LNCaP clone FGC (cell line): Measurements from ENCODE around the gene HS6ST2.
"Not testable (repeated sequence)": the region's sequence is repeated elsewhere in the genome, so short reads cannot be mapped to it uniquely, and the experiment has no call there.

Experiments used
- DNase-seq: peaks from one replicate; pipeline ENCODE4 v3.0.0-alpha.2; 2011; ENCODE audit warnings: low read depth
- H3K4me3 ChIP-seq: 2 replicates; pipeline ENCODE4 v1.5.1; 2011; ENCODE audit warnings: mild to moderate bottlenecking, low read depth, low read length, control low read depth
- CTCF ChIP-seq: IDR thresholded peaks from 2 replicates; pipeline ENCODE4 v1.5.1; 2012; ENCODE audit warnings: mild to moderate bottlenecking; ENCODE audit not compliant: control insufficient read depth, insufficient read depth; ENCODE audit errors: extremely low read depth

HS6ST2 gene

GRCh38 chrX:132900633-132901293 is 57.7 kb downstream of the HS6ST2 start:
- H3K4me3 ChIP-seq, result no peak overlapping the region
- DNase-seq, result no peak
- no peak for TF ChIP-seq CTCF

GRCh38 chrX:132887569-132887968 is 70.9 kb downstream of the HS6ST2 start:
- DNase-seq, result no peak
- H3K4me3 ChIP-seq, result no peak overlapping the region
- TF ChIP-seq CTCF, result no peak

- DNase-seq, result no peak
- no peak for TF ChIP-seq CTCF
These were observed 75.0 kb downstream of the HS6ST2 start for GRCh38 chrX:132883358-132883915.

DNA sequence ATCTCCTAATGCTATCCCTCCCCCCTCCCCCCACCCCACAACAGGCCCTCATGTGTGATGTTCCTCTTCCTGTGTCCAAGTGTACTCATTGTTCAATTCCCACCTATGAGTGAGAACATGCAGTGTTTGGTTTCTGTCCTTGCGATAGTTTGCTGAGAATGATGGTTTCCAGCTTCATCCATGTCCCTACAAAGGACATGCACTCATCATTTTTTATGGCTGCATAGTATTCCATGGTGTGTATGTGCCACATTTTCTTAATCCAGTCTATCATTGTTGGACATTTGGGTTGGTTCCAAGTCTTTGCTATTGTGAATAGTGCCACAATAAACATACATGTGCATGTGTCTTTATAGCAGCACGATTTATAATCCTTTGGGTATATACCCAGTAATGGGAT is 77.7 kb downstream of the HS6ST2 start:
- not testable (repeated sequence) for H3K4me3 ChIP-seq, DNase-seq

More at GRCh38 chrX:132883358-132883915, 75.0 kb downstream of the HS6ST2 start:
- no peak overlapping the region for H3K4me3 ChIP-seq

GRCh38 chrX:132877954-132878536 is 80.4 kb downstream of the HS6ST2 start:
- no peak for TF ChIP-seq CTCF
- no peak overlapping the region for H3K4me3 ChIP-seq
- DNase-seq, result no peak

DNA sequence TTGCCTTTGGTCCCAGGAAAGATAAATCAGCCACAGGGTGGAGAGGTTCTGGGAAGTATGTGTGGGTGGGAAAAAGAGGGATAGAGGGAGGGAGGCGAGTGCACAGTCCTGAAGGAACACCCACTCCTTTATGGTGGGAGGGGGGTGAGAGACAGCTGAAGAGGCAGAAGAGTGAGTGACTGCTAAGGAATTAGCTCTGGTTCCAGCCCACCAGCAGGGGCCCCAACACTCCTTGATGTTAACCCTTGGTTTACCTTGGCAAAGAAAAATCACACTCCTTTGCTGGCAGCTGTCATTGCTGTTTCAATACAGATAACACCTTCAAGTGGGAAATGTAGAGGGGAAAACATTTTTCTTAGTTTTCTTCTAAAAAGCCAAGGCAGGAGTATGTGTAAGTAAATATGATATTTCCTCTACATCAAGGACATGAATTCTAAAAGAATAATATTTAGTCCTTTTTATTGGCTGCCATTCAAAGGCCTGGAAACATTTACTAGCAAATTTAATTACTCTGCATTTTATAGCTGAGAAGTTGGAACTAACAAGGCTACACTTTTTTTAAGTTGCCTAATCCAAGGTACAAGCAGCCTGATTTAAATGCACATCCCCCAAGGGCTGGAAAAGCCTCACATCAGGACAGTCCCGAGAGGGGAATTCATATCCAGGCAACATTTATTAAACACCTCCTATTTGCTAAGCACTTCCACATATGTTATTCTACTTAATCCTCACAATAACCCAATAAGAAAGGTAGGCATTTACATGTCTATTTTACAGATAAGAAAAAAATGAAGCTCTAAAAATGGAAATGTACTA is 81.7 kb downstream of the HS6ST2 start:
- peak; percentile 26 for DNase-seq
- no peak for TF ChIP-seq CTCF
- H3K4me3 ChIP-seq, result no peak overlapping the region
